ENCODE measurements around the gene KCNH4. TPM values are rescaled to one million over a fixed set of nuclear protein-coding genes. Genes with fewer than 3 reads are reported as not detected.

The KCNH4 gene
- total and polyA plus RNA-seq, 9 of the 15 experiments (the other 6 are each of a cell fraction or from before 2014, with no cell fraction given): 0.10 to 1.8 (median 0.50) TPM

GRCh38 chr17:42141382-42141781 is 39.6 kb downstream of the KCNH4 start:
- peaks cover 71% of the 10 kb centered on the region; the same call in 2 of the 3 replicates for H3K36me3 ChIP-seq (ENCODE audit: control insufficient read depth, insufficient read depth, low read length)
- BruUV-seq (replicated peaks): no TSS peak
- 88% methylated on average over 8 of the region's 8 CpGs for WGBS (ENCODE audit: insufficient coverage, low coverage, missing lambda C conversion rate)
- H3K27me3 ChIP-seq (ENCODE audit: control insufficient read depth in 2 of 2, insufficient read depth in 2 of 2, low read length in 2 of 2): no peaks in the 10 kb centered on the region
- peaks cover 14% of the 10 kb centered on the region; the same call in 1 of the 2 replicates for H4K20me1 ChIP-seq (replicated peaks; ENCODE audit: control insufficient read depth, insufficient read depth, low read length)
- POLR2A ChIA-PET: no interaction called here
- intact Hi-C loops (cut with micrococcal nuclease) (no loop called here), in situ Hi-C loops (cut with MboI) (no loop called here)
- no peak for DNase-seq (ENCODE audit: extremely low read depth in 1 of 4, low spot score in 3 of 4)
- no peak overlapping the region for H3K27ac ChIP-seq (ENCODE audit: extremely low read depth, low read depth, low read length)
- no peak for FAIRE-seq
- H3K9me3 ChIP-seq (replicated peaks; ENCODE audit: control insufficient read depth, insufficient read depth, low read depth, low read length): no peaks in the 10 kb centered on the region
- H3K4me2 ChIP-seq (ENCODE audit: insufficient read depth, low read length): no peak overlapping the region
- peaks cover 71% of the 10 kb centered on the region for H3K79me2 ChIP-seq (ENCODE audit: control insufficient read depth, insufficient read depth, low read length)
- no peak overlapping the region for H3K9ac ChIP-seq (ENCODE audit: insufficient read depth in 1 of 2, low read depth in 2 of 2, low read length in 2 of 2)
- ATAC-seq: no peak
- CTCF ChIA-PET (ENCODE audit: low intra/inter-chr PET ratio): no interaction called here
- H3K4me1 ChIP-seq (replicated peaks in 1 of 2; ENCODE audit: control insufficient read depth in 2 of 2, insufficient read depth in 2 of 2, low read length in 2 of 2): 0 out of 5 replicates have a peak, but pooled peaks cover 0 to 4% of the 10 kb centered on the region in 2 experiments
- H2AFZ ChIP-seq (ENCODE audit: low read depth, low read length): no peak overlapping the region
- H3K9me1 ChIP-seq (ENCODE audit: control insufficient read depth, insufficient read depth, low read length): no peaks in the 10 kb centered on the region
- no peak overlapping the region for H3K4me3 ChIP-seq
- TF ChIP-seq ZNF830 (CRISPR knock-in tag; IDR thresholded peaks at IDR 0.05): no peak
- TF ChIP-seq ETV5 (CRISPR knock-in tag; IDR thresholded peaks at IDR 0.05; ENCODE audit: low read depth): no peak
- no peak for TF ChIP-seq SMARCA4 (IDR thresholded peaks at IDR 0.05)
- TF ChIP-seq U2AF1 (optimal IDR thresholded peaks at IDR 0.05; ENCODE audit: low read depth, low read length): no peak
- no peak for TF ChIP-seq POLR3A (IDR thresholded peaks at IDR 0.05; ENCODE audit: borderline replicate concordance, extremely low read depth, insufficient read depth, insufficient read length)
- TF ChIP-seq, protein P1, sequence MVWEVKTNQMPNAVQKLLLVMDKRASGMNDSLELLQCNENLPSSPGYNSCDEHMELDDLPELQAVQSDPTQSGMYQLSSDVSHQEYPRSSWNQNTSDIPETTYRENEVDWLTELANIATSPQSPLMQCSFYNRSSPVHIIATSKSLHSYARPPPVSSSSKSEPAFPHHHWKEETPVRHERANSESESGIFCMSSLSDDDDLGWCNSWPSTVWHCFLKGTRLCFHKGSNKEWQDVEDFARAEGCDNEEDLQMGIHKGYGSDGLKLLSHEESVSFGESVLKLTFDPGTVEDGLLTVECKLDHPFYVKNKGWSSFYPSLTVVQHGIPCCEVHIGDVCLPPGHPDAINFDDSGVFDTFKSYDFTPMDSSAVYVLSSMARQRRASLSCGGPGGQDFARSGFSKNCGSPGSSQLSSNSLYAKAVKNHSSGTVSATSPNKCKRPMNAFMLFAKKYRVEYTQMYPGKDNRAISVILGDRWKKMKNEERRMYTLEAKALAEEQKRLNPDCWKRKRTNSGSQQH (CRISPR knock-in tag; IDR thresholded peaks at IDR 0.05): no peak
- TF ChIP-seq ZFP36 (IDR thresholded peaks at IDR 0.05; ENCODE audit: low read depth, low read length, partially characterized antibody): no peak
- no peak for TF ChIP-seq CBFA2T3 (IDR thresholded peaks at IDR 0.05)

Data from K562 (cell line).